ENCODE measurements around the gene BCAS3.
"Not testable (repeated sequence)": the region's sequence is repeated elsewhere in the genome, so short reads cannot be mapped to it uniquely, and the experiment has no call there.

The BCAS3 gene

DNA sequence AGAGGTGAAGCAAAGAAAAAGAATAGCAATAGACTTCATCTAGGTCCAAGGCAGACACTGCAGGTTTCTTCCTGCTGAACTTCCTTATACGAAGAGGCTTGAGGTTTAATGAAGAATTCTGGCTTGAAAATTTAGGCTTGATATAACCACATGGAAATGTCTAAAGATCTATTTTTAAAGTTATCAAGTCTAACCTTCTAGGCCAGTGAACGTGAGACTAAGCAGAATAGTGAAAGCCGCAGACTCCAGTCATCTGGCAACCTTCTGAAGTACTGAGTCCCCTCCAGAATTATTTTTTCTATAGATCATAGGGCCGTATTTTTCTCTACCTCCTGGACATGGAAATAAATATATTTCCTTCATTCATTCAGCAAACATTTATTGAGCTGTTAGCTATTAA is 333.6 kb downstream of the BCAS3 start:
- DNase-seq = no peak

DNA sequence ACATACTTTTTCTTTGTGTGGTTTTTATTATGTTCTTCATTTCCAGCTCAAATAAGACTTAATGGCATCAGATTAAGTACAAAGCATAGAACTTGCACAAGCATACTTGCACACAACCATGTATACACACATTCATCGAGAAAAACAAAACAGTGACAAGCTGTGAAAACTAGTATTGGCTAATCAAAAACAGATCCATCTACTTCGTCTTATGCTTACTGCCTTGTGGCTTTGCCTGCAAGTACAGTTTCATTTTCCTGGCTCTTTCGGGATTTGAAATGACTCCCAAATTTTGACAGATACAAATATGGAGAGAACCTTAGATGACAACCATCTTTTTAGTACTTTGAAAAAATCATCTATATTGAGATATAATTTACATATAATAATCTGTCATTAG is 338.3 kb downstream of the BCAS3 start:
- DNase-seq = no peak

DNA sequence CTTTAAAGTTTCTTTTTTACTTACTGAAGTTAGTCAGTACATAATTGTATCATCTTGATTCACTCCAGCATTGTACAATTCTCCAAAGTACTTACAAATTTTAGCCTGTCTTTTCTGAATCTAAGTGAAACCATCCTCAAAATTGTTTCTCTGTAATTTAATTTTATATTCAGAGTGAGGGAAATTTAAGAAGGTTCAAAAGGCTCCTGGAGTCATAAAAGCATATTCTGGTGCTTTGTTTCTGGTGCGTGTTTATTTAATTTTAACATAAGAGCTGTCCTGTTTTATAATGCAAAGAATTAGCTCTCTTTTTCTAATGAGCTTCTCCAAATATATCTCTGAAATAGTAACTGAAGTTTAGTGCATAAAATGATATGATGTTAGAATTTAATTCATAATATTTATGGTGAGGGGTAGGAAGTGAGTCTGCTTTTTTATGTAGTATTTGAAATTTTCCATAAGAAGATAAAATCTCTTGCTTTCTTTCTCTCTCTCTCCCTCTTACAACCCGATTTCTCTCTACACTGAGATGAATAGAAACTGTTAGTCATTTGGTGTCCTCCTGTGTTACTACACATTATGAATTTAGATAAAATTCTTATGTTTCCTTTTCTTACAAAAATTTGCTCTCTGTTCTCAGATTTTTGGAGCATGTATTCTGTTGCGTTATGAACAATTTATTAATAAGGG is 339.8 kb downstream of the BCAS3 start:
- DNase-seq = no peak

DNA sequence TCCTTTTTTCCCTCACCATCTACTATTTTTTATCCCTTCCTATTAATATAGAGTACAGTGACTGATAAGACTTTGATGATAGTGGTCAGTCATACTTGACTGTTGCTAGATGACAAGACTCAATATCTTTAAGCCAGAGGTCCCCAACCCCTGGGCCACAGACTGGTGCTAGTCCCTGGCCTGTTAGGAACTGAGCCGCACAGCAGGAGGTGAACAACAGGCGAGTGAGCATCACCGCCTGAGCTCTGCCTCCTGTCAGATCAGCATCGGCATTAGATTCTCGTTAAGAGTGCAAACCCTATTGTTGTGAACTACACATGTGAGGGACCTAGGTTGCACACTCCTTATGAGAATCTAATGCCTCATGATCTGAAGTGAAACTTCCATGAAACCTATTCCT is 341.3 kb downstream of the BCAS3 start:
- no peak for DNase-seq

DNA sequence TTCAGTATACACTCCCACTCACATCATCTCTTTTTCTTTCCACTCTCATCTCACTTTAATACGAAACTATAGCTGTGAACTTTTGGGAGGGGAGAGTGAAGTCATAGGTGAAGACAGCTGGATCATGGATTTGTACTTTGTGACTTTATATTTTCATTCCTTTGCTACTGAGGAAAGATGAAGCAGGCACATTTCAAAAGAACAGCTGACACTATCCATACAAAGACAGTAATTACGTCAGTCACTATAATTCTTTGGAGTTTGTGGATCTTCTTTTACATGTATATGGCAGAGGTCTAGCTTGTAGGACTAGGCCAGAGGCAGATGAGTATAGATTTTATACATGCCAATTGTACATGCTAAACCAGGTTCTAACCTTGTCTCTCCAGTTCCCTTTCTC is 346.3 kb downstream of the BCAS3 start:
- DNase-seq = no peak

DNA sequence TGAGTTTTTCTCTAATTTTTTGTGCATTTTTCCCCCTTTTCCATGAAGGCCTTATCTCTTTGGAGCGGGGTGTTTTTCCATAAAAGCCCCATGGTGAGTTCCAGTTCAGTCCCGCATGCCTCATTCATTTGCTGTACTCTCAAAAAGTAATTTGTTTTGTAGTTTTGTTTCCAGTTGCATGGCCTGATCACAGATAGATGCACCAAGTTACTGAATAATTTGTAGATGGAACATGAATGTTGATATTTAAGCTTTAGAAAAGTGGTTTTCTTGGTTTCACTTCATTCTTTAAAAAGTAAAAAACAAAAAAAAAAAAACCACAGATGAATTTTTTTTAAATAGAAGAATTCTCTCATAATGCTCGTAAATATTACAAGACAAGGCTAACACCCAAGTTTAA is 349.2 kb downstream of the BCAS3 start:
- DNase-seq = no peak

DNA sequence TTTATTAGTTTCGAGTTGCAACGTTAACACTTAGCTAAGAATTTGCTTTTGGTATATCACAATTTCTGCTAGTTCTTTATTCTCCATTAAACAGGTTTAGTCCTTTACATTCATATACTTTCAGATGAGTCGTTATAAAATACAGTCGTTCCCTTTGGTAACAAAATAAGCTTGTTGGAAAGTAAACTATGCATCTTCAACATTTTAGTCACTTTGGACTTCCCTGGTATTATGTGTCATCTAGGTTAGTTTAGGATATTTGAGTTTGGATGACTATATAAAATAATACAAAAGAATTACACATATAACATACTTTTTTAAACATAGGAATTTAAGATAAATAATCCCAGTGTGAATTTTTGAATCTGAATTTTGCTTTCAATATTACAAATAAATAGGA is 351.5 kb downstream of the BCAS3 start:
- no peak for DNase-seq

DNA sequence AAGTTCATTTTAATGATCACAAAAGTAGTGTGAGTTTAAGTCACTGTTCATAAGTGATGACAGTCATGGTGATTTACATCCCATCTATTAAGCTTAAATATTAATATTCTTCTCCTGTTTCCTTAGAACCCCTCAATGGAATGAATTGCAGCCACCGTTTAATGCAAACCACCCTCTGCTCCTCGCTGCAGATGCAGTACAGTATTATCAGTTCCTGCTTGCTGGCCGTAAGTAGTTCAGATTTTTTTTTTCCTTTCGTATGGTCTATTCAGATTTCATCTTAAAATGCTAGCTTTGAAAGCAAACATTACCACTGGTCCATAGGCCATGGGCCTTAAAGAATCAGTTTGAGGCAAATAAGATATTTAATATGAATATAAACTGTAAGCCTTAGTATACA is 363.0 kb downstream of the BCAS3 start:
- DNase-seq = no peak

DNA sequence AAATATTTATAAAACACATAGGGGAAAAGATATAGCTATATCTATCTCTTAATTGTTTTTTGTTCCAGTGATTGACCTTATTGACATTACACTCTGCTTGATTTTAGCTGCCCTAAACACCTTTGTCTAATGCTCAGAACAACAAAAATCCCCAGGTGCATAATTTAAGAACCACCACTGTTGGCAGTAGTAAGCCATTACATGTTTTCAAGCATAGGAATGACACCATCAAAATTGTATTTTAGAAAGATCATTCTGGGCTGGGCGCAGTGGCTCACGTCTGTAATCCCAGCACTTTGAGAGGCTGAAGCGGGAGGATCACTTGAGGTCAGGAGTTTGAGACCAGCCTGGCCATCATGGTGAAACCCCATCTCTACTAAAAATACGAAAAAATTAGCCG is 364.7 kb downstream of the BCAS3 start:
- DNase-seq = not testable (repeated sequence)

DNA sequence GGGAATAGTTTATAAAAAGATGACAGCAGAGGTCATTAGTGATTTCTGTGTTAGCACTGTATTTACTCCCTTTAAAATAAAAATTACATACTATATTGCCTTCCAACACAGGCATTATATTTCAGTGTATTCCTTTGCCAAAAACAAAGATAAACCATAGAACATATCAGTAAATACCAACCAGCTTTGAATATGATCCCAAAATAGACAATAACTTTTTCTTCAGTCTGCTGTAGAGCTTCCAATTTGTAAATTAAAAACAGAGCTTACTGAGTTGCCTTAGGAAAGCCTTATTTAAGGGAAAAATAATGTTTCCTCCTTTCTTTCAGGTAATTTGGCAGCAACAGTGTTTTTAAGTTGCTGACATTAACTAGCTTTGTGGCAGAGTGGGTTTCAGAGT is 369.9 kb downstream of the BCAS3 start:
- DNase-seq = no peak

DNA sequence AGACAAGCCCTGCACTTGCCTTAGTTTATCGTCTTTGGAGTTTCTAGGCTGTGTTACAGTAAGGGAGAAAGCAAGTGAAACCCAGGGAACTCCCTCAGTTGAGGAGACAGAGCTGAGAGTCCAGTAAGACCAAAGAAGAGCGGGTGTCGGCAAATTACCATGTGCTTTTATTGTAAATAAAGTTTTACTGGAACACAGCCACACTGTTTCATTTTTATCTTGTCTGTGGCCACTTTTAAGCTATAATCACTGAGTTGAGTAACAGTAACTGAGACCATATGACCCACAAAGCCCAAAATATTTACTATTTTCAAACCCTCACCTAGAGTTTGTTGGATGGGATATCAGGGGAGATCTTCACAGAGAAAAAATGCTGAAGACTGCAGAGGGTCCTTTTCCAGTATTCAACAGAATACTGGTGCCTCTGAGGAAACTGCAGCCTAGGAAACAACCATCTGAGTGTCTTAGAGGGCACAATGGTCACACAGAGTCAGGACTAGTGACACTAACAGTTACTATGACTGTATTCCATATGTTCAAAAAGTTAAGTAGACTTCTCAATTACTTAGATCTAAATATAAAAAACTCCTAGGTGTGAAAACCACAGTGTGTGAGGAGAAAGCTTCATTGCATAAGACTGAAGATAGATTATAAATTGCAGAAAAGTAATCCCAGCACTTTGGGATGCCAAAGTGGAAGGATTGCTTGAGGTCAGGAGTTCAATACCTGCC is 370.9 kb downstream of the BCAS3 start:
- DNase-seq = no peak

DNA sequence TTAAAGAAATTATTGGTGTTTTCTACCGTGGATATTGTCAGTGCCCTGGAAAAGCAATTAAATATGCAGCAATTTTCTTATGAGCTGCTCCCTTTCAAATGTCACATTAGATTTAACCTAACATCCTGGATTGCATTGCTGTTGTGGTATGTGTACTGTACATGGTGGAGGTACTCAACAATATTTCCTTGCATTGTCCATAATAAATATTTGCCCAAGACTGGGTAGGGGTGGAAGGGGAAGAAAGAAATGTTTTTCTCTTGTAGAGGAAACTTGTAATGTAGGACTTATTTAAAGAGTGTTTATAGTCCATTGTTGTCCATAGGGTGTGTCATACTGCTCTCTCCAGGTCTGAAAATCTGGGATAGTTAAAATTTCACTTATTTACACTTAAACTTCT is 375.8 kb downstream of the BCAS3 start:
- DNase-seq = no peak

DNA sequence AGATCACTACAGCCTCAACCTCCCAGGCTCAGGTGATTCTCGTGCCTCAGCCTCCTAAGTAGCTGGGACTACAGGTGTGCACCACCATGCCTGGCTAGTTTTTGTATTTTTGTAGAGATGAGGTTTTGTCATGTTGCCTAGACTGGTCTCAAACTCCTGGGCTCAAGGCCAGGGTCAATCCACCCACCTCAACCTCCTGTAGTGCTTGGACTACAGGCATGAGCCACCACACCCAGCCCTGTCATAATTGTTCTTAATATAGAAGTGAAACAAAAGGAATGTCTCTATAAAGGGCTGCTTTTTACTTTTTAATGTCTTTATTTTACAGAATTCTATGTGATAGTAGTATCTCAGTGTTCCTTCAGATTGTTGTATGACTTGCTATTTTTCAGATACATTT is 376.8 kb downstream of the BCAS3 start:
- no peak for DNase-seq

DNA sequence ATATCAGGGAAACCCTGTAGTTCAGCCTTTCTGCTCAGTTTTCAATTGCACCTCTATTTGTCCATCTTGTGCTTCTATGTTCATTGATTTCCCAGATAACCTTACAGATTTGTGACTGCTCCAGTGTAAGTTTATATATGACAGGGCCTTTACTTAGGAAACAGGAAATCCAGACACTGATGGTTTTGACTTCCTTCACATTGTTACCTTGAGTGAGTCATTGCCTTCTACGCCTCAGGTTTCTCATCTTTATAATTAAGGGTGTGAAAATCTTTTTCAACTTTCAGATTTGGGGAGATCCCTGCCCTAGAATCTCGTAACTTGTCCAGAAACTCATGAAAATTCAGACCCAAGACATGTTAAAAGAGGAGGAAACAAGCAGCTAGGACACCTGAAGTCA is 379.6 kb downstream of the BCAS3 start:
- no peak for DNase-seq

DNA sequence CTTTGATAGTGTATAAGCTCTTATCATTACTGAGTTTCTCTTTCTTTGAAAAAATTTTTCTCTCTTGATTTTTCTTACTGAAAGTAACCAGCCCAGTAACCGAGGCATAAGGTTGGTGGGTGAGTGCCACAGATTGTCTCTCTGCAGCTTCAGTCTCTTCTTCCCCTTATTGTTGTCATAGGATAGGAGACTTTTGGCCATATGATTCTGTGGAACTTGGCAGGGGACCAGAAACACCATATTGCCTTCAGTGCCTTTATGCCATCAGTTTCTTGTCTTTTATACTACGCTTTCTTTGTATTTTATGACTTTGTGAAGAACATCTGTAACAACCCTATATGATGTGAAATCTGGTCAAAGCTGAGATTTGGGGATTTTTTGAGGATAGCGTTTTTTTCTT is 380.4 kb downstream of the BCAS3 start:
- DNase-seq = no peak

DNA sequence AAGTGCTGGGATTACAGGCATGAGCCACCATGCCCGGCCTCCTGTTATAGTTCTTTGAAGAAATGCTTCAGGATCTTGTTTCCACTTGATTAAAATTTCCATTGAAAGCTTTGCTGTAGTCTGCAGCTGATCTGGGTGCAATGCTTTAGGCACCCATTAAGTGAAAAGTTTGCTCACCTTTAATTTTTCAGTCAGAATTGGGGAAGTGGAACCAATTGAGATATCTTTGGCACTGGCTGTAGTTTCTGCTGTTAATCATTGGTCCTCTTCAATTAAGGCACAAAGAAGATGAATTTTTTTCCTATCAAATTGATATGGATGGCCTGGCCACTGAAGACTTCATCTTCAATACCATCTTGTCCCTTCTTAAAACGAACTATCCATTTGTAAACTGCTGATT is 385.9 kb downstream of the BCAS3 start:
- no peak for DNase-seq

DNA sequence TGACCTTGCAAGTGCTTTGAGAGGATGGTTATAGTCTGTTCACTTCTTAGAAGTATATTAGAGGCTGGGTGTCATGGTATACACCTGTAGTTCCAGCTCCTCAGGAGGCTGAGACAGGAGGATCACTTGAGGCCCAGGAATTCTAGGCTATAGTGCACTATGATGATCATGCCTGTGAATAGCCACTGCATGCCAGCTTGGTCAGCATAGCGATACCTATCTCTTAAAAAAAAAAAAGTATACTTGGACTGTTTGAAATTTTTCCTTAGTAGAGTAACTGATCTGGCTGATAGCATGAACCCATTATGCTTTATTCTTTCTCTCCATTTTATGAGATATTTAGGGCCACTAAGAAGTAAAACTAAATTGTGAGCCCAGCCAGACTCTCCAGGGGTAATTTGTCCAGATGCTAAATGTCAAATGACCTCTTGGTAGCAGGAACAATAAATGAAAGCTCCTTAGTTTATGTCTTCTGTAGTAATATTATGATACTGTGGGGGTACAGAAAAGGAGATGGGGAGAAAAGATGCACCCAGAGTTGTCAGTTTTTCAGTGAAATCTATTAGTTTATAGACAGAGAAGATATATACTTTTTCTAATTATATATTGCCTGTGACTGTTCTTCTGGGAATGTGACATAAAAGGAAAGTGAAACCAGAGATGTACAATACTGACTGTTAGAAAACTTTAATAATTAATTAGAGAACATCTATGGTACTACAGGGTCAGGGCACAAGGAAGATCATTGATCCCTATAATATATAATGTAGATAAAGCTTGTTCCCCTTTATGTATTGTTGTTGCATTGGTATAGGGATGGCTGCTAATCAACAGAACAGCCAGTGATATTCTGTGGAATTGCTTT is 386.7 kb downstream of the BCAS3 start:
- DNase-seq = no peak

DNA sequence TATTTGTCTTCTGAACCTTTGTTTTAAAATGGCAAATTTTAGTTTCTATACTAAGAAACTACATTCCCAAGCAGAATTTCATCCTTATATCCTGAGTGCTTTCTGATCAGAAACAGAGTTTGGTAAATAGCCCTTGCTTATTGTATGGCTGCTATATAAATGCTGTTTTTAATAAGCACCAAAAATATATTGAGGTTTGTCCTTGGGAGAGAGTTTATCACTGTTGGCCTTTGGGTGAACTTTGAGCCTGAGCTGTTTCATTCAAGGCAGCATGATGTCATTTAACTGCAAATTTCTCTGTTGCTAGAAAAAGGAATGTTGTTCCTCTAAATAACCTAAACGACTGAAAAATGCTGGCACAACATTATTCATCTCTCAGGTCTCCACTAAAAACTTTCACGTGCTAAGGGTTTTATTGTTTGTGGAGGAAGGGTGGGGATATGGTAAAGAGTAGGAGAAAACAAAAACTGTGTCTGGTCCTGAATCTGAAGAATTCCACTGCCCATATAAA is 387.7 kb downstream of the BCAS3 start:
- DNase-seq = peak; percentile 19

DNA sequence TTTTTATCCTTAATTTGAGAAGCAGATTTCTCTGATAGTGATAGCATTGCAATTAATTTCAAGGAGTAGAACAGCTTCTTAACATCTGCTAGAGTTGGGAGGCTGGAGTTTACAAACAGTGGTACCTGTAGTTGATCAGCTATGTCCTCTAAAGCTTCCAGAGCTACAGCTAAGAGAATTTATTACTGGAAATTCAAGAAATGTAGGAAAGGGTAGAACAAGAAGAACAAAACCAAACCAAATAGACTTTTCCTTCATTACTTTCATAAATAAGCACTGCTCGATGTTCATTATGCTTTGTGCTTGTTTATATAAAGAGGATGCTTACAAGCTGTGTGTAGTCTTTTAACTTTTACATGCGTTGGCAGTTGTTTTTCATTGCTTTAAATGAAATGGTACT is 388.4 kb downstream of the BCAS3 start:
- no peak for DNase-seq

DNA sequence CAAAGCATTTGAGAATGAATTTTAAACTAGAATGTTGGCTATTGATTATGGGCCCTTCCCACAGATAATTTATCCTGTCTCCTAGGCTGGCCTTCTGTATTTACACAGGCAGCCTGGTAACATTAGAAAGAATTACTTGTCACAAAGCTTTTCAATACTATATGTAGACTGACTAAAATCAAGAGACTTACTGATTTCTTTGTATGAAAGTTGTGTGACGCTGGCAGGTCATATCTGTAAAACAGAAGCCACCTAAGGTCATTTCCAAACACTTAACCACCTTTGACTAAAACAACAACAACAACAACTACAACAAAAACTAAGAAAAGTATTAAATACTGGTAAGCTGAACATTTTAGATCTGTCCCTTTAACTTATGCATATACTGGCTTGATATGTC is 393.0 kb downstream of the BCAS3 start:
- no peak for DNase-seq

DNA sequence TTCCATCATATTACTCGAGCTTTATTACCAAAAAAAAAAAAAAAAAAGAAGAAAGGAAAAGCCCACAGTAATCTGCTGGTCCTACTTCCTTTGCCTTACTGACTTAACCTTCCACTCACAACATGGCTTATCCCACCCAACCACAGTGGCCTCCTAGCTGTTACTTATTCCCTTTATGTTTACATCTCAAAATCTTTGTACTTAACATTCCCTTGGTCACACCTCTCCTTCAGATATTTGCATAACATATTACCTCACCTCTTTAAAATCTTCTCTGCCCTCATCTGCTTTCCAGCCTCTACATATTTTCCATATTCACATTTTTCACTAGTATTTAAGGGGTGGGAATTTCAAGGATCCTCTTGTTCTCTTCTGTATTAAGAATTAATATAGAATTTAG is 395.0 kb downstream of the BCAS3 start:
- no peak for DNase-seq

DNA sequence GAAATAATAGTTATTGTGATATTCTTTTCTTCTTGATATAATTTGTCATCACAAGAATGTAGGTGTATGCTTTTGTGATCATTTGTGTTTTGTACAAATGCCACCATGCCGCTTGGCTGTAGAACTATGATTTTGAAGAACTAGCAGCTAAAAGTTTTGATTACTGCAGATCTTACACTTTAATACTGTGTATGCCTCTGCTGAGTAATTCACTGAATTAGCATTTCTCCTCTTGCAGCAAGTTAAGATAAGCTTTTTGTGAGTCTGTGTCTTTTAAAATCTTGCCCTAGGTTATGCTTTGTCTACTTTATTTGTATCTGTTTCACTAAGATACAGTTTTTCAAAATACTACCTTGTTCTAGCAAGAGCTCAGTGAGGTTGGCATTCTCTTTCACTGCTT is 395.5 kb downstream of the BCAS3 start:
- DNase-seq = no peak

DNA sequence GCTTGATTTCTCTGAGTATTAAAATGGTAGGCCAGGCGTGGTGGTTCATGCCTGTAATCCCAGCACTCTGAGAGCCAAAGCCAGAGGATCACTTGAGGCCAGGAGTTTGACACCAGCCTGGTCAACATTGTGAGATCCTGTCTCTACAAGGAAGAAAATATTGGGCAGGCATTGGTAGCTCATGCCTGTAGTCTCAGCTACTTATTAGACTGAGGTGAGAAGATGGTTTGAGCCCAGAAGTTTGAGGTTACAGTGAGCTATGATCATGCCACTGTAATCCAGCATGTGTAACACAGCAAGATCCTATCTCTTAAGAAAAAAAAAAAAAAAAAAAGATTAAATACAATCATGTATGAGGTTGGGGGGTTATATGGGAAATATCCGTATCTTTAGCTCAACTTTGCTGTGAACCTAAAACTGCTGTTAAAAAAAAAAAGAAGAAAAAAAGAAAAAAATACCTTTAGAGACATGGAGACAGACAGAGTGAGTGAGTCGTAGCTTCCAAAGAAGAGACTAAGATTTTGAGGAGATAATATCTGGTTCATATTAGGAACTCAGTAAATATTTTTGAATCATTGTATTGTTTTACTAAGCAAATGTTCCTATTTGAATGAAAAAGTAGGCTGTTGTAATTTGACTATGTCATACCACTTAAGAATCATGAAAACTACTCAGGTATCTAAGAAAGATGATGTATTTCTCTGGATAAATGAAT is 396.3 kb downstream of the BCAS3 start:
- no peak for DNase-seq

Measured in retina (tissue), 1 donor.